ENCODE data around the gene RAD51.
A peak's percentile ranks its signal among the peaks of the same experiment; 100 is the strongest.
"Not testable (repeated sequence)": the region's sequence is repeated elsewhere in the genome, so short reads cannot be mapped to it uniquely, and the experiment has no call there.

RAD51 gene

GRCh38 chr15:40694688-40695468 is at the start of gene RAD51:
RAD51 (plus strand) TSS chr15:40695174; CDS start chr15:40698759, 3,585 bp downstream.
- DNase-seq: peak in 55 of 56 donors; percentile 30 to 94 (median 84)

- no peak for DNase-seq
Measured at GRCh38 chr15:40647523-40647922, 47.5 kb upstream of the RAD51 start.

GRCh38 chr15:40650479-40650878 is 44.5 kb upstream of the RAD51 start:
- DNase-seq: no peak

GRCh38 chr15:40660686-40661085 is 34.3 kb upstream of the RAD51 start:
- no peak for DNase-seq

GRCh38 chr15:40664909-40665308 is 30.1 kb upstream of the RAD51 start:
- no peak for DNase-seq

- DNase-seq: not testable (repeated sequence)
Measured at GRCh38 chr15:40676290-40676689, 18.7 kb upstream of the RAD51 start.

- not testable (repeated sequence) for DNase-seq
Measured at GRCh38 chr15:40676906-40677305, 18.1 kb upstream of the RAD51 start.

GRCh38 chr15:40680151-40680550 is 14.8 kb upstream of the RAD51 start:
- no peak for DNase-seq

- not testable (repeated sequence) for DNase-seq
Measured at GRCh38 chr15:40680959-40681358, 14.0 kb upstream of the RAD51 start.

- no peak for DNase-seq
Measured at GRCh38 chr15:40684381-40684780, 10.6 kb upstream of the RAD51 start.

- no peak for DNase-seq
Measured at GRCh38 chr15:40685376-40685775, 9.6 kb upstream of the RAD51 start.

GRCh38 chr15:40688932-40689799 is 5.8 kb upstream of the RAD51 start:
- DNase-seq: peak in 1 of 56 donors; percentile 2

GRCh38 chr15:40691737-40692136 is 3.2 kb upstream of the RAD51 start:
- no peak for DNase-seq

- DNase-seq: peak in 1 of 56 donors; percentile 21
Measured at GRCh38 chr15:40693904-40694687, 878 bp upstream of the RAD51 start.

- no peak for DNase-seq
Measured at GRCh38 chr15:40695469-40695890, 506 bp downstream of the RAD51 start.

- DNase-seq: no peak
Measured at GRCh38 chr15:40696228-40696627, 1.3 kb downstream of the RAD51 start.

- DNase-seq: no peak
Measured at GRCh38 chr15:40697916-40698315, 2.9 kb downstream of the RAD51 start.

- no peak for DNase-seq
Measured at GRCh38 chr15:40702077-40702476, 7.1 kb downstream of the RAD51 start.

GRCh38 chr15:40706121-40706520 is 11.1 kb downstream of the RAD51 start:
- DNase-seq: no peak

GRCh38 chr15:40714144-40714543 is 19.2 kb downstream of the RAD51 start:
- no peak for DNase-seq

GRCh38 chr15:40716165-40716564 is 21.2 kb downstream of the RAD51 start:
- no peak for DNase-seq

- no peak for DNase-seq
Measured at GRCh38 chr15:40721701-40722100, 26.7 kb downstream of the RAD51 start.

Data from nucleus accumbens (tissue), 56 donors.